Testis (tissue), 3 donors: ENCODE results near the gene DNAJC5. TPM values are rescaled to one million over a fixed set of nuclear protein-coding genes. Genes with fewer than 3 reads are reported as not detected.
A peak's percentile ranks its signal among the peaks of the same experiment; 100 is the strongest.

Source experiments
- DNase-seq: peaks from one replicate; pipeline ENCODE4 v3.0.0-alpha.2; 2019
- H3K27ac ChIP-seq, 2 donors: fragments of 200-600 bp; sonication (generic); one replicate each; pipeline ENCODE4 v1.5.1; 2019
- H3K27me3 ChIP-seq: fragments of 200-600 bp; sonication (generic); one replicate; pipeline ENCODE4 v1.5.1; 2019
- H3K36me3 ChIP-seq: fragments of 200-600 bp; sonication (generic); one replicate; pipeline ENCODE4 v1.5.1; 2017; ENCODE audit warnings: low read depth; ENCODE audit errors: missing control alignments
- H3K4me1 ChIP-seq: fragments of 200-600 bp; sonication (generic); one replicate; pipeline ENCODE4 v1.5.1; 2019
- H3K4me3 ChIP-seq, 2 donors: fragments of 200-600 bp; sonication (generic); one replicate each; pipeline ENCODE4 v1.5.1; 2017 to 2019
- H3K9me3 ChIP-seq: fragments of 200-600 bp; sonication (generic); one replicate; pipeline ENCODE4 v1.5.1; 2017
- CTCF ChIP-seq, 3 experiments: fragments of 450-650 bp in 2 of 3; fragments of 200-600 bp in 1 of 3; sonication (generic) in 1 of 3; IDR thresholded peaks; one replicate each; pipeline ENCODE4 v1.5.1; 2016 to 2019; ENCODE audit warnings: antibody characterized with exemption in 3 of 3, mild to moderate bottlenecking in 2 of 3, moderate library complexity in 1 of 3
- POLR2A ChIP-seq: fragments of 450-650 bp; IDR thresholded peaks from one replicate; pipeline ENCODE4 v1.6.1; 2017; ENCODE audit warnings: antibody characterized with exemption, mild to moderate bottlenecking, moderate library complexity
- WGBS, 2 donors: methylation state at CpG; one replicate each; pipeline ENCODE4 v1.1.5; 2018; 5-methylcytosine and 5-hydroxymethylcytosine counted together
- intact Hi-C: fragments of 100-400 bp; cut with DNase I; formaldehyde crosslinking; loops from one replicate; pipeline ENCODE4 v1.15.1; 2023; ENCODE audit warnings: low total_unique reads
- polyA plus RNA-seq: library from polyadenylated mRNA; stranded (reverse); fragments of 350-450 nt; fragmentation: Illumina TruSeq; extraction: RNeasy Lipid Tissue Mini Kit (QIAGEN cat#74804); gene quantifications from one replicate; pipeline ENCODE4 v1.2.3, GENCODE V29; 2014; ENCODE audit warnings: low read depth, low replicate concordance; ENCODE audit not compliant: insufficient read depth
- total RNA-seq, 2 donors: library from RNA; depleted of rRNA; stranded (reverse); fragments of >200 nt; gene quantifications; one replicate each; pipeline ENCODE4 v1.2.3, GENCODE V29; 2016

Gene DNAJC5
- total and polyA plus RNA-seq, 3 donors from 2014 or later = 35.6 to 64.8 (median 58.2) TPM

GRCh38 chr20:63898882-63899558 is 4.1 kb downstream of the DNAJC5 start:
- Histone ChIP-seq H3K9me3 (no peaks in the 10 kb centered on the region), H3K36me3 (no peaks in the 10 kb centered on the region), H3K4me3 (no peak overlapping the region), H3K27ac (no peak overlapping the region), H3K4me1 (peaks cover 32% of the 10 kb centered on the region), H3K27me3 (no peaks in the 10 kb centered on the region)
- 81% methylated on average over 10 of the region's 10 CpGs for WGBS, 2 donors
- DNase-seq = peak; percentile 58
- TF ChIP-seq POLR2A = no peak
- no peak for TF ChIP-seq CTCF (IDR thresholded peaks at IDR 0.05)
- intact Hi-C loops = no loop called here

GRCh38 chr20:63900413-63900812 is 5.5 kb downstream of the DNAJC5 start:
- DNase-seq = no peak
- Histone ChIP-seq H3K4me3 (no peak overlapping the region), H3K36me3 (no peaks in the 10 kb centered on the region), H3K4me1 (peaks cover 29% of the 10 kb centered on the region), H3K27me3 (no peaks in the 10 kb centered on the region), H3K27ac (no peak overlapping the region), H3K9me3 (no peaks in the 10 kb centered on the region)
- 61 to 69% methylated on average over 3 of the region's 3 CpGs for WGBS, 2 donors
- TF ChIP-seq POLR2A (no peak), CTCF (IDR thresholded peaks at IDR 0.05) (no peak)
- intact Hi-C loops = no loop called here

GRCh38 chr20:63903796-63904561 is 9.1 kb downstream of the DNAJC5 start:
- no peak for DNase-seq
- Histone ChIP-seq H3K36me3 (no peaks in the 10 kb centered on the region), H3K9me3 (no peaks in the 10 kb centered on the region), H3K27ac (no peak overlapping the region), H3K27me3 (no peaks in the 10 kb centered on the region), H3K4me1 (peaks cover 4% of the 10 kb centered on the region), H3K4me3 (no peak overlapping the region)
- TF ChIP-seq CTCF (IDR thresholded peaks at IDR 0.05) (no peak), POLR2A (no peak)
- 80 to 86% methylated on average over 11 of the region's 11 CpGs for WGBS, 2 donors
- intact Hi-C loops = no loop called here

- no peaks in the 10 kb centered on the region for H3K36me3 ChIP-seq
- H3K4me1 ChIP-seq = no peaks in the 10 kb centered on the region
- TF ChIP-seq POLR2A (no peak), CTCF (IDR thresholded peaks at IDR 0.05) (no peak)
- 66 to 83% methylated on average over 11 to 16 of the region's 16 CpGs for WGBS, 2 donors
- no peaks in the 10 kb centered on the region for H3K27me3 ChIP-seq
- H3K4me3 ChIP-seq = no peak overlapping the region
- H3K9me3 ChIP-seq = no peaks in the 10 kb centered on the region
- intact Hi-C loops = no loop called here
- no peak overlapping the region for H3K27ac ChIP-seq
- no peak for DNase-seq
Measured at GRCh38 chr20:63908008-63908682, 13.2 kb downstream of the DNAJC5 start.
